Lung (tissue), 12 donors: ENCODE measurements around the gene SH3BP4. TPM values are rescaled to one million over a fixed set of nuclear protein-coding genes. Genes with fewer than 3 reads are reported as not detected.
A peak's percentile ranks its signal among the peaks of the same experiment; 100 is the strongest.

Source experiments
- ATAC-seq: fragments of 200-7000 bp; cut with Tn5 transposase; one replicate; pipeline ENCODE4 v1.9.1; 2020; ENCODE audit warnings: moderate number of reproducible peaks; ENCODE audit not compliant: insufficient read depth, low FRiP score
- DNase-seq, 3 donors: peaks; one replicate each; pipeline ENCODE4 v3.0.0-alpha.2; 2013 to 2017
- H3K27ac ChIP-seq, 2 donors: one replicate each; pipeline ENCODE4 v1.5.1; 2013; ENCODE audit warnings: mild to moderate bottlenecking in 2 of 2, moderate library complexity in 2 of 2, control low read depth in 1 of 2, inconsistent platforms in 1 of 2, low read depth in 1 of 2, low read length in 1 of 2
- H3K27me3 ChIP-seq, 3 donors: one replicate each; pipeline ENCODE4 v1.5.1; 2013; ENCODE audit warnings: low read length in 2 of 3; ENCODE audit not compliant: control insufficient read depth in 3 of 3, insufficient read depth in 3 of 3
- H3K36me3 ChIP-seq, 4 donors: one replicate each; pipeline ENCODE4 v1.5.1; 2013; ENCODE audit warnings: low read length in 4 of 4, mild to moderate bottlenecking in 1 of 4, moderate library complexity in 1 of 4; ENCODE audit not compliant: control insufficient read depth in 4 of 4, insufficient read depth in 4 of 4
- H3K4me1 ChIP-seq, 5 donors: one replicate each; pipeline ENCODE4 v1.5.1; 2013; ENCODE audit warnings: low read length in 5 of 5, mild to moderate bottlenecking in 2 of 5, moderate library complexity in 1 of 5; ENCODE audit not compliant: control insufficient read depth in 5 of 5, insufficient read depth in 5 of 5
- H3K4me3 ChIP-seq: one replicate; pipeline ENCODE4 v1.5.1; 2013; ENCODE audit warnings: mild to moderate bottlenecking, control low read depth, moderate library complexity
- H3K9ac ChIP-seq, 2 donors: one replicate each; pipeline ENCODE4 v1.5.1; 2013; ENCODE audit warnings: low read length in 2 of 2, control low read depth in 1 of 2; ENCODE audit not compliant: insufficient read depth in 1 of 2
- H3K9me3 ChIP-seq, 4 donors: one replicate each; pipeline ENCODE4 v1.5.1; 2013; ENCODE audit warnings: low read length in 3 of 4, mild to moderate bottlenecking in 1 of 4, moderate library complexity in 1 of 4; ENCODE audit not compliant: control insufficient read depth in 4 of 4, insufficient read depth in 3 of 4
- WGBS, 2 donors: extraction: QIAGEN DNeasy Blood & Tissue Kit; methylation state at CpG; one replicate each; pipeline ENCODE4 v1.1.7; 2013; 5-methylcytosine and 5-hydroxymethylcytosine counted together
- polyA plus RNA-seq, 2 donors: library from polyadenylated mRNA; stranded (reverse); fragments of 200-250 nt; gene quantifications; one replicate each; pipeline ENCODE4 v1.2.1, GENCODE V29; 2013
- total RNA-seq, 2 donors: library from RNA; depleted of rRNA in 1 of 2; stranded (reverse); fragments of >200 nt in 1 of 2; gene quantifications; one replicate each; pipeline ENCODE4 v1.2.1, GENCODE V29; 2014 to 2021
- TF ChIP-seq, protein P1 (sequence below): IDR thresholded peaks from 2 replicates; pipeline ENCODE4 v1.5.1; 2012; ENCODE audit warnings: mild to moderate bottlenecking; ENCODE audit errors: control extremely low read depth, extremely low read depth
- donor health status: control.
- donor health status: control.
- donor health status: Bipolar disorder and iron deficiency.
- donor health status: healthy.
- donor health status: DM: yes; HTN: yes; CAD: no.

Gene SH3BP4
- total and polyA plus RNA-seq, 4 donors, result 12.0 to 36.5 (median 18.2) TPM

DNA sequence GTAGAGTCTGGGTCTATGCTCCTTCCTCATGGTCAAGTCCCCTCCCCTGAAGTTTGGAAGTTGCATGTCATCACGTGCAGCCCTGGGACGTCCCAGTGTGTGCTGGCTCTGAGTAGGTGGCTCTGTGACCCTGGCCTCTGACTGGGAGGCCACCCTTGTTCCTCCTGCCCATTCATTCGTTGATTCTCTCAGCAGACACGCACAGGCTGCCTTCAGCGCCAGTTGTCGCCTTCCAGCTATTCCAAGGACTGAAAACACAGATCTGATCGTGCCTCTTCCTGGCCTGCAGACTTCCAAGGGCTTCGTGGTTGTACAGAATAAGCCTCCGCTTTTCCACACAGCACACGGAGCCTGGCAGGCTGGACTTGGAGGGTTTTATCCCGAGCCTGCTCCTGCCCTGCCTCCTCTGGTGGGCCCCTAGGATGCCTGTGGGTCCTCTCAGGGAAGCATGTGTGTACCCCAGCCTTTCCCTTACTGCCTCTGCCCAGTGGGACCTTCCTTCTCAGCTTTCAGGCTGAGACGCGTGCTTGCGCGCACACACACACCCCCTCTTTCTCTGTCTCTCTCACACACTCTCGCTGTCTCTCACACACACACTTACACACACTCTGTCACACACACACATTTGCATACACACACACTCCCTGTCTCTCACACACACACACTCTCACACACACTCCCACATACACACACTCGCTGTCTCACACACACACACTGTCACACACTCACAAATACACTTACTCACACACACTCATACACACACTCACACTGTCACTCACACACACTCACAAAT, 17.7 kb downstream of the SH3BP4 start:
- no peak overlapping the region for H3K9ac ChIP-seq
- 78% methylated on average over 17 of the region's 17 CpGs for WGBS, 2 donors

DNA sequence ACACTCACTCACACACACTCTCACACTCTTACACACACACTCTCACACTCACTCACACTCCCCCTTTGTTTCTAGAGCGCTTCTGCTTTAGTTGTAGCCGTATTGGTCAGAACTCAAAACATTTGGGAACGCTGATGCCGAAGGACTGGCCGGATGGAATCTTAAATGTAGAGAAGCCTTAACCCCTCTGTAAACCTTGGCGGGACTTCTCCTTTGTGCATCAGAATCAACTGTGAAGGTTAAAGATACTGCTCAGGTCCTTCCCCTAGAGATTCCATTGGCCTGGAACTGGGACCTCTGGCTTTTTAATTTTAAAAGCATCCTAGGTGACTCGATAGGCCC, 18.3 kb downstream of the SH3BP4 start:
- no peak overlapping the region for H3K4me3 ChIP-seq
- TF ChIP-seq, protein P1, sequence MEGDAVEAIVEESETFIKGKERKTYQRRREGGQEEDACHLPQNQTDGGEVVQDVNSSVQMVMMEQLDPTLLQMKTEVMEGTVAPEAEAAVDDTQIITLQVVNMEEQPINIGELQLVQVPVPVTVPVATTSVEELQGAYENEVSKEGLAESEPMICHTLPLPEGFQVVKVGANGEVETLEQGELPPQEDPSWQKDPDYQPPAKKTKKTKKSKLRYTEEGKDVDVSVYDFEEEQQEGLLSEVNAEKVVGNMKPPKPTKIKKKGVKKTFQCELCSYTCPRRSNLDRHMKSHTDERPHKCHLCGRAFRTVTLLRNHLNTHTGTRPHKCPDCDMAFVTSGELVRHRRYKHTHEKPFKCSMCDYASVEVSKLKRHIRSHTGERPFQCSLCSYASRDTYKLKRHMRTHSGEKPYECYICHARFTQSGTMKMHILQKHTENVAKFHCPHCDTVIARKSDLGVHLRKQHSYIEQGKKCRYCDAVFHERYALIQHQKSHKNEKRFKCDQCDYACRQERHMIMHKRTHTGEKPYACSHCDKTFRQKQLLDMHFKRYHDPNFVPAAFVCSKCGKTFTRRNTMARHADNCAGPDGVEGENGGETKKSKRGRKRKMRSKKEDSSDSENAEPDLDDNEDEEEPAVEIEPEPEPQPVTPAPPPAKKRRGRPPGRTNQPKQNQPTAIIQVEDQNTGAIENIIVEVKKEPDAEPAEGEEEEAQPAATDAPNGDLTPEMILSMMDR, result no peak
- H3K9me3 ChIP-seq, result no peaks in the 10 kb centered on the region
- H3K36me3 ChIP-seq, result peaks cover 0 to 7% (median 2%) of the 10 kb centered on the region in 4 donors
- peaks cover 6 to 24% (median 8%) of the 10 kb centered on the region in 5 donors for H3K4me1 ChIP-seq
- ATAC-seq (no peak), DNase-seq (no peak)
- peak overlapping the region in 1 of 2 donors; percentile 20 for H3K27ac ChIP-seq
- no peaks in the 10 kb centered on the region for H3K27me3 ChIP-seq
- WGBS, 2 donors, result 89 to 92% methylated on average over 7 of the region's 7 CpGs
- H3K9ac ChIP-seq, result no peak overlapping the region

More for the DNA sequence above, 17.7 kb downstream of the SH3BP4 start:
- Histone ChIP-seq H3K9me3 (no peaks in the 10 kb centered on the region), H3K4me1 (peaks cover under 1 to 24% (median 9%) of the 10 kb centered on the region in 5 donors), H3K36me3 (peaks cover 0 to 7% (median 2%) of the 10 kb centered on the region in 4 donors), H3K4me3 (no peak overlapping the region), H3K27ac (peak overlapping the region in 1 of 2 donors; percentile 20), H3K27me3 (no peaks in the 10 kb centered on the region)
- no peak for ATAC-seq
- TF ChIP-seq, protein P1, result no peak
- DNase-seq, result no peak

DNA sequence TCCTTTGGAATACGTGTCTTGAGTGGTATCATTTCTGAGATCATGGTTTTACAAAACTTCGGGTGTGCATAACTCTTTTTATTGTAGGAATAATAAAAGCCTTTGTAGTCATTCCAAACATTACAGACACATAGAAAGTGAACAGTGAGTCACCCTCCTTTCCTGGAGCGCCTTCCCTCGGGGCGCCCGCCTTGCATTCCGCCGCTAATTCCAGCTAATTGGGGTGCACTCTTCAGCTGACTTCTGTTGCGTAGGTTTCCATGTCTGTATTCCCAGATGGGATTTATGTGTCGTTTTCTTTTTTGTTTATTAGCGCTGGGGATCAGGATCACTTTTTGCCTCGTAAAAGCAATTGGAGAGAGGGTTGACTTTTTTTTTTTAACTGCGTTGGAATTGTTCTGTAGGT, 18.7 kb downstream of the SH3BP4 start:
- DNase-seq, result no peak
- no peak overlapping the region for H3K27ac ChIP-seq
- H3K9ac ChIP-seq, result no peak overlapping the region

More for the DNA sequence above, 18.7 kb downstream of the SH3BP4 start:
- no peak for ATAC-seq
- WGBS, 2 donors, result 78 to 94% methylated on average over 13 of the region's 13 CpGs
- TF ChIP-seq, protein P1, result no peak
- peaks cover 0 to 6% (median 2%) of the 10 kb centered on the region in 4 donors for H3K36me3 ChIP-seq
- H3K4me3 ChIP-seq, result no peak overlapping the region
- H3K9me3 ChIP-seq, result no peaks in the 10 kb centered on the region
- no peaks in the 10 kb centered on the region for H3K27me3 ChIP-seq
- peaks cover 6 to 24% (median 9%) of the 10 kb centered on the region in 5 donors for H3K4me1 ChIP-seq
